DND-41 (cell line): ENCODE data around the gene CLBA1.

ENCODE experiments used
- EZH2 ChIP-seq: IDR thresholded peaks from 3 replicates; pipeline ENCODE4 v1.6.1; 2012; ENCODE audit warnings: borderline replicate concordance, low read depth, mild to moderate bottlenecking, moderate library complexity, low read length, inconsistent platforms; ENCODE audit not compliant: severe bottlenecking
- TF ChIP-seq, protein P1 (sequence below): IDR thresholded peaks from 2 replicates; pipeline ENCODE4 v1.5.1; 2012; ENCODE audit warnings: borderline replicate concordance, low read length, moderate library complexity, mild to moderate bottlenecking; ENCODE audit not compliant: poor library complexity, severe bottlenecking; ENCODE audit errors: extremely low read depth

DNA sequence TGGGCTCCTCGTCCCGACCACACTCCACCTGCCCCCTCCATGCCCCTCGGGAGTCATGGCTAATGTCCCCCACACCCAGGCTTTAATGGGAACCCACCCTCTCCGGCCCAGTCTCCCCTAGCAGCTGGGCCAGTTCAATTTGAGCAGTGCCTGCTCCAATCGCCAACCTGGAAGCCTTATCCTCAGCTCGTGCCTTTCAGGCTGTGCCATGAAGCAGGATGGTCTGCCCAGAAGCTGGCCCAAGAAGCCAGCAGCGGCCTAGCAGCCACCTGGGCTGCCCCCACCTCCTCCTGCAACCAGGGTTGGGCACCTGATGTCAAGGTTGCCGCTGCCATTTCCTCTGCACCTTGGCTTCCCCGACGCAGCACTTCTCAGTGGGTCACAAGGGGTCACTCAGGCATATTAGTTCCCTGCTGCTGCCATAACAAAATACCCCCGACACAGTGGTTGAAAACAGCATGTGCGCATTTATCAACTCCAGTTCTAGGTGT is 2.3 kb upstream of the CLBA1 start:
- TF ChIP-seq, protein P1, sequence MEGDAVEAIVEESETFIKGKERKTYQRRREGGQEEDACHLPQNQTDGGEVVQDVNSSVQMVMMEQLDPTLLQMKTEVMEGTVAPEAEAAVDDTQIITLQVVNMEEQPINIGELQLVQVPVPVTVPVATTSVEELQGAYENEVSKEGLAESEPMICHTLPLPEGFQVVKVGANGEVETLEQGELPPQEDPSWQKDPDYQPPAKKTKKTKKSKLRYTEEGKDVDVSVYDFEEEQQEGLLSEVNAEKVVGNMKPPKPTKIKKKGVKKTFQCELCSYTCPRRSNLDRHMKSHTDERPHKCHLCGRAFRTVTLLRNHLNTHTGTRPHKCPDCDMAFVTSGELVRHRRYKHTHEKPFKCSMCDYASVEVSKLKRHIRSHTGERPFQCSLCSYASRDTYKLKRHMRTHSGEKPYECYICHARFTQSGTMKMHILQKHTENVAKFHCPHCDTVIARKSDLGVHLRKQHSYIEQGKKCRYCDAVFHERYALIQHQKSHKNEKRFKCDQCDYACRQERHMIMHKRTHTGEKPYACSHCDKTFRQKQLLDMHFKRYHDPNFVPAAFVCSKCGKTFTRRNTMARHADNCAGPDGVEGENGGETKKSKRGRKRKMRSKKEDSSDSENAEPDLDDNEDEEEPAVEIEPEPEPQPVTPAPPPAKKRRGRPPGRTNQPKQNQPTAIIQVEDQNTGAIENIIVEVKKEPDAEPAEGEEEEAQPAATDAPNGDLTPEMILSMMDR: no peak
- no peak for TF ChIP-seq EZH2
